ENCODE measurements around the gene RNF145.
"Not testable (repeated sequence)": the region's sequence is repeated elsewhere in the genome, so short reads cannot be mapped to it uniquely, and the experiment has no call there.

The RNF145 gene, protein sequence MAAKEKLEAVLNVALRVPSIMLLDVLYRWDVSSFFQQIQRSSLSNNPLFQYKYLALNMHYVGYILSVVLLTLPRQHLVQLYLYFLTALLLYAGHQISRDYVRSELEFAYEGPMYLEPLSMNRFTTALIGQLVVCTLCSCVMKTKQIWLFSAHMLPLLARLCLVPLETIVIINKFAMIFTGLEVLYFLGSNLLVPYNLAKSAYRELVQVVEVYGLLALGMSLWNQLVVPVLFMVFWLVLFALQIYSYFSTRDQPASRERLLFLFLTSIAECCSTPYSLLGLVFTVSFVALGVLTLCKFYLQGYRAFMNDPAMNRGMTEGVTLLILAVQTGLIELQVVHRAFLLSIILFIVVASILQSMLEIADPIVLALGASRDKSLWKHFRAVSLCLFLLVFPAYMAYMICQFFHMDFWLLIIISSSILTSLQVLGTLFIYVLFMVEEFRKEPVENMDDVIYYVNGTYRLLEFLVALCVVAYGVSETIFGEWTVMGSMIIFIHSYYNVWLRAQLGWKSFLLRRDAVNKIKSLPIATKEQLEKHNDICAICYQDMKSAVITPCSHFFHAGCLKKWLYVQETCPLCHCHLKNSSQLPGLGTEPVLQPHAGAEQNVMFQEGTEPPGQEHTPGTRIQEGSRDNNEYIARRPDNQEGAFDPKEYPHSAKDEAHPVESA

GRCh38 chr5:159209438-159210209 is at the start of gene RNF145:
TSS of gene RNF145 (minus strand) at chr5:159209553. CDS start at chr5:159203617, 5,936 bp downstream.
- DNase-seq (ENCODE audit: low read depth in 2 of 2, low spot score in 1 of 2): peak; percentile 91 to 95

DNA sequence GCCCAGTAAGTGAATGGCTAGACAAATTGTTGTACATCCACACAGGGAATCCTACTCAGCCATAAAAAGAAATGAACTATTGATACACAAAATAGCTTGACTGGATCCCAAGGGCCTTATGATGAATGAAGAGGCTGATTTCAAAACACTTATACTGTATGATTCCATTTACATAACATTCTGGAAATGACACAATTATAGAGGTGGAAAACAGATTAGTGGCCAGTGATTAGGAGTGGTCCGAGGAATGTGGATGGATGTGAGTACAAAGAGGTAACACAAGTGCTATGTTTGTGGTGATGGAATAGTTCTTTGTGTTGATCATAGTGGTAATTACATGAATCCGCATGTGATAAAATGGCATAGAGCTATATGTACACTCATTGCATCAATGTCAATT is 49.0 kb upstream of the RNF145 start:
- no peak for DNase-seq (ENCODE audit: low read depth in 2 of 2, low spot score in 1 of 2)

GRCh38 chr5:159257629-159258283 is 48.4 kb upstream of the RNF145 start:
- DNase-seq (ENCODE audit: low read depth in 2 of 2, low spot score in 1 of 2): no peak

DNA sequence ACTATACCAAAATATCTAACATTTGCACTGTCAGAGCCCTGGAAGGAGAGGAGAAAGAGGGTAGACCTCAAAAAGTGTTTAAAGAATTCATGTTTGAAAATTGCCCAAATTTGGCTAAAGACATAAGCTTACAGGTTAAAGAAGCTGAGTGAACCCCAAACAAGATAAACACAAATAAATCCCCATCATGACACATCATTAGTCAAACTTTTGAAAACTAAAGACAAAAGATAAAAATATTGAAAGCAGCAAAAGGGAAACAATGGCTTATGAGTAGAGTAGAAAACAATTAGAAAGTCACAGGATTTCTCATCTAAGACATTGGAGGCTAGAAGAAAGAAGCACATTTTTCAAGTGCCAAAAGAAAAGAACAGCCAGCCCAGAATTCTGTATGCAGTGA is 47.7 kb upstream of the RNF145 start:
- DNase-seq (ENCODE audit: low read depth in 2 of 2, low spot score in 1 of 2): no peak

- no peak for DNase-seq (ENCODE audit: low read depth in 2 of 2, low spot score in 1 of 2)
Measured at GRCh38 chr5:159252195-159252594, 42.8 kb upstream of the RNF145 start.

GRCh38 chr5:159249158-159249557 is 39.8 kb upstream of the RNF145 start:
- DNase-seq (ENCODE audit: low read depth in 2 of 2, low spot score in 1 of 2): no peak

DNA sequence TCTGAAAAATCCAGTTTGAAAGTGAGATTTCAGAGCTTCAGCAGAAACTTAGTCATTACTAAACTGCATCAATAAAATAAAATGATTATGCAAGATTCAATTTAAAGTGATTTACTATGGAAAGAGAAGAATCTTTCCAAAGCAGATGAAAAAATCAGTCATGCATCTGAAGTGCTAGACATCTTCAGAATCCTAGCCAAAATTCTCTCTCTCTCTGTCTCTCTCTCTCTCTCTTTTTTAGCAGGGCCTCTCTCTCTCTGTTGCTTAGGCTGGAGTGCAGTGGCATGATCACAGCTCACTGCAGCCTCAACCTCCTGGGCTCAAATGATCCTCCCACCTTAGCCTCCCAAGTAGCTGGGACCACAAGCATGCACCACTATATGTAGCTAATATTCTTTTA is 35.5 kb upstream of the RNF145 start:
- no peak for DNase-seq (ENCODE audit: low read depth in 2 of 2, low spot score in 1 of 2)

DNA sequence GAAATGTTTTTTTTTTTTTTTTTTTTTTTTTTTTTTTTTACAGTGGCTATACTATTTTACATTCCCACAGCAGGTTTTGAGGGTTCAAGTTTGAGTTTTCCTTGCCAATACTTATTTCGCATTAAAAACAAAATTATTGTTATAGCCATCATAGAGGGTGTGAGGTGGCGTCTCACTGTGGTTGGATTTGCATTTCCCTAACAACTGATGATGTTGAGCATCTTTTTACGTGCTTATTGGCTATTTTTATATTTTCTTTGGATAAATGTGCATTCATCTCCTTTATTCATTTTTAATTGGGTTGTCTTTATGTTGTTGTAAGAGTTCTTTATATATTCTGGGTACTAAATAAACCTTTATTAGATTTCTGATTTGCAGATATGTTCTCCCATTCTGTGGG is 34.8 kb upstream of the RNF145 start:
- DNase-seq (ENCODE audit: low read depth in 2 of 2, low spot score in 1 of 2): no peak

- DNase-seq (ENCODE audit: low read depth in 2 of 2, low spot score in 1 of 2): no peak
Measured at GRCh38 chr5:159243385-159243784, 34.0 kb upstream of the RNF145 start.

DNA sequence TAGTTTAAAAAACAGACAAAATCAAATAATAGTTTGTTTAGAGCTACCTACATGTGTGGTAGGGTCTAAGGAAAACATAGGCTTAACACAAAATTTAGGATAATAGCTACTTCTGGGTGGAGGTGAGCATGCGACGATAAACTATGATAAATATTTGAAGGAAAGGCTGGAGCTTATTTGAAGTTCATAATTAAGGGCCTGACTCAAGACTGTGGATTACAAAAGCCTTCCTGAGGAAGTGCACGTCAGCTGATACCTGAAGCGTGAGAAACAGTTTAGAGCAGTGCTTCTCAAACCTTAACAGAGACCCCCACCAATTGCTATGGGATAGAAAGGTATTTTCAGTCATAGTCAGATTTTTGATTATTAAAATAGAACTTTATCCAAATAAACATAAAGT is 33.3 kb upstream of the RNF145 start:
- no peak for DNase-seq (ENCODE audit: low read depth in 2 of 2, low spot score in 1 of 2)

DNA sequence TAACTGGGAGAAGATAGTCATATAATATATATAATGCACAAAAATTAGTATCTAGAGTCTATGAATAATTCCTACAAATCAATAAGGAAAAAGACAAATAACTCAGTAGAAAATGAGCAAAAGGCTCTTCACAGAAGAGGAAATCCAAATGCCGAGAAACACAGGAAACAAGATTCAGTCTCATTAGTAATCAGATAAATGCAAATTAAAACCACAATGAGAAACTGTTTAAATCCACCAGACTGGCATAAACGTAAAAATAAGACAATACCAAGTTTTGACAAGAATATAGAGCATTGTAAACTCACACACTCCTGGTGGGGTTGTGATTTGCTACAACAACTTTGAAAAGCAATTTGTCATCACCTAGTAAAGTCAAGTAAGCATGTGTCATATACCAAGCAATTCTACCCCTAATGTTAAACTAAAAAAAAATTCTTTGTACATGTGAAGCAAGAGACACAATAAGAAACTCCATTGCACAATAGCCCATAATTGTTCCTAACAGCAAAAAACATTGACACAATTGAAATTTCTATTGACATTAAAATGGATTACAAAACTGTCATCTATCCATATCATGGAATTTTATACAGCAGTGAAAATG is 32.7 kb upstream of the RNF145 start:
- no peak for DNase-seq (ENCODE audit: low read depth in 2 of 2, low spot score in 1 of 2)

GRCh38 chr5:159240301-159240870 is 31.0 kb upstream of the RNF145 start:
- no peak for DNase-seq (ENCODE audit: low read depth in 2 of 2, low spot score in 1 of 2)

DNA sequence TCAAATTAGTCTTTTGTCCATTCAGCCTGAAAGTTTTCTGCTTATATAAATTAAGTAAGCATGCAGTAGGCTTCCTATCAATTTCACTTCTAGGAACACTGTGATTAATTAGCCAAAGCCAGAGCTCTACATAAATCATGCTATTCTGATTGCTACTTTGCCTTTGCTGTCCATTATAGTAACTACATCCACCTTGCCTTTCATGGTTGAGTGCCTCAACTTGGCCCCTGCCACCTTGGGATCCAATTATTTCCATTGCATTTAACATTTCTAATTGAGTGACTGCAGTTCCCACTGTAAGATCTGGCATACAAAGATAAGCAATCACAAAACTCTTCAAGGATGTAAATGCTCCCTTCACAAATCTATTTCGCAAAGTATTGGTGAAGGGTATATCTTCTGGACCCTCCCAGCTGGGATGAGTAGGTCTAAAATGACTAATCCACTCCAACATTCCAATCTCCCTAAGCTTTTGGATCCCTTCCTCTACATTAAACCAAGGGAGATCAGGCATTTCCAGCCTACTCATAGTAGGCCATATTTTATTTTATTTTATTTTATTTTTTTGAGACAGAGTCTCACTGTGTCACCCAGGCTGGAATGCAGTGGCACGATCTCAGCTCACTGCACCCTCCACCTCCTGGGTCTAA is 26.6 kb upstream of the RNF145 start:
- DNase-seq (ENCODE audit: low read depth in 2 of 2, low spot score in 1 of 2): not testable (repeated sequence)

DNA sequence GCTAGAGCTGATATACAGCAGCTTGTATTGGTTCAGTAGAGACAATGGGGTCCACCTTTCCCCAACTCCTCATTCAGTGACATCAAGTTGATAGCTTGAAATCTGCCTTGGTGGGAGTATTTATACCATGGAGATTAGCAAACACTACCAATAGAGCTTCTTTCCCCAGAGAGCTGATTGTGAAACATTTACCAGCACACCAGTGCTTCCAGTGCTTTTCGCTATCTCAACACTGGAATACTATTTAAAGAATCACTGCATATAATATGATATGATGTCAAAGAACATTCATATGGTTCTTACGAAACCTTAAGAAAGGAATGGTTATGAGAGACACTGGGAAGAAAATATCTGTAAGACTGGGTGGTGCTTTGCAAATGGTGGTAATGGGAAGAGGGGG is 21.8 kb upstream of the RNF145 start:
- DNase-seq (ENCODE audit: low read depth in 2 of 2, low spot score in 1 of 2): no peak

- DNase-seq (ENCODE audit: low read depth in 2 of 2, low spot score in 1 of 2): no peak
Measured at GRCh38 chr5:159230657-159231056, 21.3 kb upstream of the RNF145 start.

- not testable (repeated sequence) for DNase-seq (ENCODE audit: low read depth in 2 of 2, low spot score in 1 of 2)
Measured at GRCh38 chr5:159228097-159228496, 18.7 kb upstream of the RNF145 start.

- DNase-seq (ENCODE audit: low read depth in 2 of 2, low spot score in 1 of 2): no peak
Measured at GRCh38 chr5:159227452-159227851, 18.1 kb upstream of the RNF145 start.

DNA sequence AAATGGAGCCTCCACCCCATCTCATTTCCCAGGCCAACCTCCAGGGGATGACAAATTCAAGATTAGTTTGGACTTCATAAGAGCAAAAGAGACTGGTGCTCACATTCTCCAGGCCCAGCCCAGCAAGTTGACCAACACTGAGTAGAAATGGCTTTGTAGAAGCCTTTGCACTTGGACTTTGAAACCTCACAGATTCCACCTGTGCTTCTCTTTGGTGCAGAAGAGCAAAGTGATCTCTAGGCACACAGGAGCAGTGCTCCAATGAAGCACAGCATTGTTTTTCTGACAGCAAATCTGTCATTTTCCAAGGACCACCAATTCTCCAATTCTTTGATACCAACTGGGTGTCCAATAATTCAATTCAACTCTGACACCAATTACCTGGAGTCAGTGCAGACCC is 17.1 kb upstream of the RNF145 start:
- no peak for DNase-seq (ENCODE audit: low read depth in 2 of 2, low spot score in 1 of 2)

- DNase-seq (ENCODE audit: low read depth in 2 of 2, low spot score in 1 of 2): no peak
Measured at GRCh38 chr5:159224471-159224870, 15.1 kb upstream of the RNF145 start.

- DNase-seq (ENCODE audit: low read depth in 2 of 2, low spot score in 1 of 2): no peak
Measured at GRCh38 chr5:159223469-159223868, 14.1 kb upstream of the RNF145 start.
